NT2/D1 (cell line): ENCODE data around the gene PIM2.

Source experiments
- SUZ12 ChIP-seq: IDR thresholded peaks from 2 replicates; pipeline ENCODE4 v1.6.1; 2011; ENCODE audit not compliant: insufficient read length, insufficient read depth; ENCODE audit errors: extremely low read depth
- YY1 ChIP-seq: IDR thresholded peaks from 2 replicates; pipeline ENCODE4 v1.6.1; 2011; ENCODE audit not compliant: insufficient read length, insufficient read depth
- ZNF274 ChIP-seq: IDR thresholded peaks from 2 replicates; pipeline ENCODE4 v1.6.1; 2011; ENCODE audit warnings: mild to moderate bottlenecking, low read depth, low read length

- TF ChIP-seq SUZ12 (no peak), ZNF274 (no peak), YY1 (no peak)
Measured at GRCh38 chrX:48893556-48894348, 25.1 kb downstream of the PIM2 start.
